Measurements from ENCODE around the gene FTO. TPM values are rescaled to one million over a fixed set of nuclear protein-coding genes. Genes with fewer than 3 reads are reported as not detected.

FTO gene
- total RNA-seq, 4 donors from 2014 or later: 102 to 138 (median 130) TPM

- Histone ChIP-seq H3K36me3 (no peaks in the 10 kb centered on the region), H3K27ac (peak overlapping the region in 1 of 4 donors; percentile 12), H3K27me3 (no peaks in the 10 kb centered on the region), H3K4me3 (no peak overlapping the region), H3K9me3 (no peaks in the 10 kb centered on the region), H3K4me1 (peaks cover 5 to 42% (median 7%) of the 10 kb centered on the region in 3 donors)
- ATAC-seq: peak; percentile 53
- 32 to 41% methylated on average over 2 to 7 of the region's 9 CpGs for WGBS, 2 donors (ENCODE audit: low coverage in 1 of 2)
- TF ChIP-seq CTCF (IDR thresholded peaks at IDR 0.05) (peak in 1 of 4 experiments; percentile 6), POLR2AphosphoS5 (IDR thresholded peaks at IDR 0.05) (no peak)
Measured at GRCh38 chr16:53755026-53755910, 51.3 kb downstream of the FTO start.

- no peaks in the 10 kb centered on the region for H3K27me3 ChIP-seq
- peaks cover 5 to 43% (median 7%) of the 10 kb centered on the region in 3 donors for H3K4me1 ChIP-seq
- WGBS, 2 donors (ENCODE audit: low coverage in 1 of 2): 44 to 62% methylated on average over 4 of the region's 4 CpGs
- ATAC-seq: no peak
- H3K36me3 ChIP-seq: no peaks in the 10 kb centered on the region
- H3K27ac ChIP-seq: no peak overlapping the region
- no peak overlapping the region for H3K4me3 ChIP-seq
- TF ChIP-seq POLR2AphosphoS5 (IDR thresholded peaks at IDR 0.05): no peak
- TF ChIP-seq EP300 (IDR thresholded peaks at IDR 0.05): no peak
- no peak for TF ChIP-seq CTCF (IDR thresholded peaks at IDR 0.05)
- no peak for TF ChIP-seq POLR2A (IDR thresholded peaks at IDR 0.05)
- H3K9me3 ChIP-seq: no peaks in the 10 kb centered on the region
Measured at GRCh38 chr16:53756275-53756996, 52.5 kb downstream of the FTO start.

- no peak overlapping the region for H3K27ac ChIP-seq
- H3K9me3 ChIP-seq: no peaks in the 10 kb centered on the region
- TF ChIP-seq EP300 (IDR thresholded peaks at IDR 0.05) (no peak), POLR2AphosphoS5 (IDR thresholded peaks at IDR 0.05) (no peak), POLR2A (IDR thresholded peaks at IDR 0.05) (no peak), CTCF (IDR thresholded peaks at IDR 0.05) (no peak)
- H3K4me1 ChIP-seq: peaks cover 5 to 49% (median 7%) of the 10 kb centered on the region in 3 donors
- no peaks in the 10 kb centered on the region for H3K36me3 ChIP-seq
- ATAC-seq: no peak
- 65 to 67% methylated on average over 3 to 4 of the region's 4 CpGs for WGBS, 2 donors (ENCODE audit: low coverage in 1 of 2)
- no peaks in the 10 kb centered on the region for H3K27me3 ChIP-seq
- H3K4me3 ChIP-seq: no peak overlapping the region
Measured at GRCh38 chr16:53757971-53758609, 54.1 kb downstream of the FTO start.

- H3K36me3 ChIP-seq: no peaks in the 10 kb centered on the region
- H3K27me3 ChIP-seq: no peaks in the 10 kb centered on the region
- no peak for TF ChIP-seq POLR2A (IDR thresholded peaks at IDR 0.05)
- TF ChIP-seq CTCF (IDR thresholded peaks at IDR 0.05): no peak
- TF ChIP-seq POLR2AphosphoS5 (IDR thresholded peaks at IDR 0.05): no peak
- TF ChIP-seq EP300 (IDR thresholded peaks at IDR 0.05): no peak
- peaks cover 0 to 35% (median 2%) of the 10 kb centered on the region in 3 donors for H3K4me1 ChIP-seq
- no peak overlapping the region for H3K27ac ChIP-seq
- WGBS, 2 donors (ENCODE audit: low coverage in 1 of 2): 59 to 61% methylated on average over 4 of the region's 4 CpGs
- no peak for ATAC-seq
- no peak overlapping the region for H3K4me3 ChIP-seq
- no peaks in the 10 kb centered on the region for H3K9me3 ChIP-seq
Measured at GRCh38 chr16:53761962-53762703, 58.2 kb downstream of the FTO start.
